Embryonic facial prominence (tissue), 1 donor: Measurements from ENCODE around the gene FLOT2.
"Not testable (repeated sequence)": the region's sequence is repeated elsewhere in the genome, so short reads cannot be mapped to it uniquely, and the experiment has no call there.

Source experiments
- DNase-seq: peaks from one replicate; pipeline ENCODE4 v3.0.0-alpha.2; 2016; ENCODE audit errors: extremely low spot score

Gene FLOT2

DNA sequence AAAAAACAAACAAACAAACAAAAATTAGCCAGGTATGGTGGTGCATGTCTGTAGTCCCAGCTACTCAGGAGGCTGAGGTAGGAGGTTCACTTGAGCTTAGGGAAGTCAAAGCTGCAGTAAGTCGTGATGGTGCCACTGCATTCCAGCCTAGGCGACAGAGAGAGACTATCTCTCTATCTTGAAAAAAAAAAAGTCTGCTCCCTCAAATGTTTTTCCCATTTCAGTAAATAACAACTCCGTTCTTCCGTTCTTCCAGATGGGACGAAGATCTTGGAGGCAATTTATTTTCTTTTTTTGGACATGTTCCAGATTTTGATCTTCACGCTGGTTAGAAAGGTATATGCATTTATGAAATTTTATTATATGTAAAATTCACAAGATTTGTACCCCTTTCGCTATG lies 23.7 kb downstream of the FLOT2 start:
- DNase-seq: no peak

DNA sequence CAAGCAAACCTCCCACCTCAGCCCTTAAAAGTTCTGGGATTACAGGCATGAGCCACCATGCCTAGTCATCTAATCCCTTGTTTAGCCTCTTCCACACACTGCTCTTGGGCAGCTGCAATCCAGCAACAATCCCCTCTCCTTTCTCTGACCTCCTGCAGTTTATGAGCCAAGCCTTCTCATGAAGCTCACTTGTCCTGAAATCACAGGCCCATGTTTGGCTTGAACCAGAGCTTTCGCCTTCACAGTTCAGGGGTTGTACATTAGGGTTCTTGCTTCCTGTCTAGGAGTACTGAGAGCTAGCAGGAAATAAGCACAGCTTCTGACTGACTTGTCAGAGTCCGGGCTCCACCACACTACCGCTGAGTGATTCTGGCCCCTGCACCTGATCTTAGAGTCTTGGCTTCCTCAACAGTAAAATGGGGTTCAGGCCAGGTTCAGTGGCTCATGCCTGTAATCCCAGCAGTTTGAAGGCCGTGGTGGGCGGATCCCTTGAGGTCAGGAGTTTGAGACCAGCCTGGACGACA lies 26.4 kb downstream of the FLOT2 start:
- no peak for DNase-seq

DNA sequence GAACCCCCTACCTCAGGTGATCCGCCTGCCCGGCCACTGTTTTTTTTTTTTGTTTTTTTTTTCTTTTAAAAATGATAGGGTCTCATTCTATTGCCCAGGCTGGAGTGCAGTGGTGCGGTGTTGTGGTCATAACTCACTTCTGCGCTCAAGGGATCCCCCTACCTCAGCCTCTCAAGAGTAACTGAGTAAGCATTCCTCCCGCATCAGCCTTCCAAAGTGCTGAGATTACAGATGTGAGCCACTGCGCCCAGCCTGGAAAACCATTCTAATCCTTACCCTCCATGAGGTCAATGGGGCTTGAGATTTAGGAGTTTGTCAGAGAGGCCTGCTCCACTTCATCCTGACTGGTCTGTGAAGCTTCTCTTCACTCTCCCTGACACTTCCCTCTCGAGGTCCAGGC lies 30.3 kb downstream of the FLOT2 start:
- DNase-seq: no peak

- no peak for DNase-seq
Observed at GRCh38 chr17:28865946-28866752, 31.4 kb downstream of the FLOT2 start.

DNA sequence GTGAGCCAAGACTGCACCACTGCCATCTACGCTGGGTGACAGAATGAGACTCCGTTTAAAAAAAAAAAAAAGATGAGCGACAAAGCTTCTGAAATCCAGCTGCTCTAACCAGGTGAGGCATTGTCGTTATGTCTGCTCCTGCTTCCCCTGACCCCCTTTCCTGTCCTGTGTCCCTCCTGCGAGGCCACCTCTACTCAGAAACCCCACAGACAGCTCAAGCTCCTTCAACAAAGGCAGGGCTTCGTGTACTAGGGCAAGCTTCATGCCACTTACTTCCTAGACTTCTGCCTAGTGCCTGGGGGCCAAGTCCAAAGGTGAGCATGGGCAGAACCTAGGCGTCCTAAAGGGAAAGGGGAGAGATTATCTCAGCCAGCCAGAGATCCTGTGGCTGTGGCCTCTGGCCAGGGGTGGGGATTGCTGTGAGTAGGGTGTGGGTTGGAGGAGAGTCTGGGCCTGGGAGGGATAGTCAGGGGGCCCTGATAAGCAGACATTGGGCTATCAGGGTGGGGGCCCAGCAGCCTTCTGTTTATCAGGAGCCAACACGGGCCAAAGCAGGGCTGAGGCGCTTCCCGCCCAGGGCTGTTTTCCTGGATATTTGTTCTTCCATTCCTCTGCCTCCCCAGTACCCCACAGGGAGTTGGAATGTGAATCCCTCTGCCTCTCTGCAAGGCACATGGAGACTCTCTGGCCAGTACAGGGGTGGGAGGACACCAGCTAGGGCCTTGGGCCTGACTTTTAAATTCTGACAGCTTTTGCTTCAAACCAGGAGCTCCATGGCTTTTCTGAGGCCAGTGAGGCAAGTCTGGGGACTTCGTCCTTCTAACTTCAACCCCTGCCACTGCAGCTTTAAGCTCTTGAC lies 32.3 kb downstream of the FLOT2 start:
- DNase-seq: no peak

- no peak for DNase-seq
Observed at GRCh38 chr17:28863953-28864352, 33.6 kb downstream of the FLOT2 start.

- no peak for DNase-seq
Observed at GRCh38 chr17:28862561-28862960, 35.0 kb downstream of the FLOT2 start.

DNA sequence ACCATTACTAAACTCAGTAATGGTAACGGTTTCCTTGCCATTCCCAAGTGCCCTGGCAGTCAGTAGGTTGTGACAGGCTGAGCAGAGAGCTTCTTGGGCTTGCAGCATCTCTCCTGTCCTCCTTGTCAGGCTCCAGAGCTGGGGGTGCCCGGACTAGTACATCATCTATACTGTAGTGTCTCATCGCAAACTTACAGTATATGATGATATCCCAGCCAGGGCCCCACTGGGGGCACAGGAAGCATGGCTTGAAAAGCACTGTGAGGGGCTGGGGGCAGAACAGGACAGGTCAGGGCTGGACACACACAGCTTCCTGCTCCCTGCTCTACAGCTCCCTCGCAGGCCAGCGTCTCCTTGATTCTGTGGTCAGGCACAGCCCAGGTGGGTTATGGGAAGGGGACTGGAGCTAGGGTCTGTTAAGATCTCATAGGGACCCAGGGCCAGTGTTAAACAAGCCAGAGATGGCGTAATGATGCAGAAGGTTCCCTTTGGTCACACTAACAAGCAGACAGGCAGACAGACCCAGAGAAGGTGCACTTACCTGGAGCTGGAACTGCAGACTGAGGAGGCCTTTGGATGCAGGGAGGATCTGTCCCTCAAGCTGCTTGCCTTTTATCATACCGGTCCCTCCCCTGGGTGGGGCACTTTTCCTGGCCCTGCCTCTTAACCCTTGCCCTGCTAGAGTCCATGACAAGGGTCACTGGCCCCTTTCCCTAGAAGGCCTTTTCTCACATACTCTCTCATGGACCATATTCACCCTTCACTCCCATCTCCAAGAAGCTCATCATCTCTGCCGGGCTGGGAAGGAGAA lies 35.9 kb downstream of the FLOT2 start:
- DNase-seq: no peak

DNA sequence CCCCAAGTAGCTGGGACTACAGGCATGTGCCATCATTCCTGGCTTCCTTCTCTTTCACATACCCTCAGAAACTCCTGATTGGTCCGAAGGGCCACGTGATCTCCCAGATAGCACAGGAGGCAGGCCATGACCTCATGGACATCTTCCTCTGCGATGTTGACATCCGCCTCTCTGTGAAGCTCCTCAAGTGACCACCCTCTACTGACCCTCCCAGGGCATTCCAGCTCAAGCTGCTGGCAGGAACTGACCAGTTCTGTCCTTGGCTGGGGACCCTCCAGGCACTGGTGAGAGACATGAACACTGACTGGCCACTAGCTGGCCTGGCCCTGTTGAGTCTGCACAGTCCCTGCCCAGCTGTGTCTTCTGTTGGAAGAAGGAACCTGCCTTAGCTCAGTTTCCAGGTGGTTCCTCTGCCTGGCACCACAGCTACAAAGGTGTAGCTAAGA lies 37.1 kb downstream of the FLOT2 start:
- no peak for DNase-seq

DNA sequence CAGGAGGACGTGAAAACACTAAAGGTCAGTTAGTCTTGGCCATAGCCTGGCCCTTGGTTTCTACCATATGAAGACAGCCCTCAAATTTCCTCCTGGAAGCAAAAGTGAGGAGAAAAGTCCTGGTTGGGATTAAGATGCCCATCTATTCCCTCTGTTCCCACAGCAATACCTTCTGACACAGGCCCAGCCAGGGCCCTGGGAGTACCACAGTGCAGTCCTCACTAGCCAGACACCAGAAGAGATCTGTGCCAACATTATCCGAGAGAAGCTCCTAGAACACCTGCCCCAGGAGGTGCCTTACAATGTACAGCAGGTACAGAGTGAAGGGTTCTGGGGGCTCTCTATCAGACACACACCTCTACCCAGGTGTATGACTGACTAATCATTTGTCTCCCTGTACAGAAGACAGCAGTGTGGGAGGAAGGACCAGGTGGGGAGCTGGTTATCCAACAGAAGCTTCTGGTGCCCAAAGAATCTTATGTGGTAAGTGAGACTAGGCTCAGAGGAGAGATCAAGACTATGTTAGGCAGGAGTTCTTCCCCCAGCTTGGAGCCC lies 38.7 kb downstream of the FLOT2 start:
- DNase-seq: no peak

DNA sequence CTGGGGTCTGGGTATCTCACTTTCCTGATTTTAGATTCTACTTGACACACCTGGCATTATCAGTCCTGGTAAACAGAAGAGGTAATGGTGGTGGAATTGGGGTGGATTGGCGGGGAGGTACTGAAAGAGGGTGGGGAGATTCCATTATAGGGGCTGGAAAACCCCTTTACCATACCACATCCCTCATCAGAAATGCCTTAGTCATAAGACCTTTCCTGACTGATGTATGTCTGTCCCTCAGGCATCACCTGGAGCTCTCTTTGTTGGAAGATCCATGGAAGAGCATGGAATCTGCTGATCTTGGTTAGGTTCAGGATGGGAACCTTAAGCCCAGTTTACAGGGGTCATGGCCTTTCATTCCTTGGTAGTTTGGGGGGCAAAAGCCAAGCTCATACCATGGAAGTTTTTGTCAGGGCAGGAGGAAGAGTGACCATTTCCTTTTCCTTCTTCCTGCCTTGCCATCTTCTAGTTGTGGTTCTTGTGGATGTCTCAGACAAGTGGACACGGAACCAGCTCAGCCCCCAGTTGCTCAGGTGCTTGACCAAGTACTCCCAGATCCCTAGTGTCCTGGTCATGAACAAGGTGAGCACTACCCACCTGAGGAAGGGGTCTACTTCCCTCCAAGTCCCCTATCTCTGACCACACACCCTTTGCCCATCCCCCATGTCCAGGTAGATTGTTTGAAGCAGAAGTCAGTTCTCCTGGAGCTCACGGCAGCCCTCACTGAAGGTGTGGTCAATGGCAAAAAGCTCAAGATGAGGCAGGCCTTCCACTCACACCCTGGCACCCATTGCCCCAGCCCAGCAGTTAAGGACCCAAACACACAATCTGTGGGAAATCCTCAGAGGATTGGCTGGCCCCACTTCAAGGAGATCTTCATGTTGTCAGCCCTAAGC lies 39.4 kb downstream of the FLOT2 start:
- DNase-seq: no peak

DNA sequence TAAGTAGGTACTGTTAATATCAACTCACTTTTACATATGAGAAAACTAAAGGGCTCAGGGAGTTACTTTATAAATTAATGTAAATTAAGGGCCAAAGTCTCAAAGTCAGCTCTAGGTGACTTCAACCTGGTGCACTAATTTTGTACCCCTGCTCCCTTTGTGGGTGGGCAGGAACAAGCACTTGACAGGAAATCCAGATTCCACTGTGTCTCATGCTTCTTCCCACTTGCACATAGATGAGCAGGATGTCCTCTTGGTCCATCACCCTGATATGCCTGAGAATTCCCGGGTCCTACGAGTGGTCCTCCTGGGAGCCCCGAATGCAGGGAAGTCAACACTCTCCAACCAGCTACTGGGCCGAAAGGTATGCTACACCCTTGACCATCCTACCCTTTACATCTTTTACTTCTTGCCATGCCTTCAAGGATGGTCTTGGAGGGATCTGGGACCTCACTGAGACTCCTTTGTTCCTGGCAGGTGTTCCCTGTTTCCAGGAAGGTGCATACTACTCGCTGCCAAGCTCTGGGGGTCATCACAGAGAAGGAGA lies 41.4 kb downstream of the FLOT2 start:
- no peak for DNase-seq

DNA sequence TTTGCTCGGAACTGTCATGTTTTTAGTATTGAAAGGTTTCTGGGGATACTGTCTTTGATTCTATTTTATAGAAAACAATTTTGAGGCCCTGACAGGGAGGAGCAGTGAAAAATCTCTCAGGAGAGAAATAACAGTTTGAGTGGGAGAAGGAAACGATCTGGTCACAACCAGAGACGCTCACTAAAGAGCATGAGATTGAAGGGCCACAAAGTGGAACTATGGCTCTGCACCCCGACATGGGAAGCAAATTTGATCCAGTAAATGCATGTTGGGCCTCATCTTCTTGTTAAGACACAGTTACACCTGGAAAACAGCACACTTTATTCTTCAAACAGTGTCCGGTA lies 42.2 kb downstream of the FLOT2 start:
- DNase-seq: no peak

- peak; percentile 88 for DNase-seq
Observed at GRCh38 chr17:28854457-28855335, 42.8 kb downstream of the FLOT2 start, which contains the start of gene ERAL1. Gene ERAL1, plus strand, starts transcription at chr17:28855016. Its CDS starts 19 bp downstream, at chr17:28855035.

GRCh38 chr17:28853295-28853694 lies 44.2 kb downstream of the FLOT2 start:
- DNase-seq: no peak

DNA sequence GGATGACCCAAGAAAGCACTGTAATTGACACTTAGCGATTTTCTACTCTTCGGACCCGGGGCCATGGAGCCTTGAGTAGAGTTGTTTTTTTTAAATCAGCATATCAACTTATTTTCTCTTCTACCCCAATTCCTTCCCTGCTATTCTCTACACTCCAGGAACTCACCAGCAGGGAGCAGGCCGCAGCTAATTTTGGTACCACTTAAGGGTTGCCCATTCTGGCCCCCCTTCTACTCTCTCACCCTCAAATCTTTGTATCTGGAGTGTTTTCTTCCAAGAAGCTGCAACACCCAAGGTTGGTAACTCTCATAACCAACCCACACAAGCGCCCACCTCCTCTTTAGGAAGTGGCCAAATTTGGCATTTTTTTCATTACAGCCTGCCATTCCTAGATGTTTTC lies 48.3 kb downstream of the FLOT2 start:
- no peak for DNase-seq

GRCh38 chr17:28848667-28849066 lies 48.9 kb downstream of the FLOT2 start:
- DNase-seq: not testable (repeated sequence)

DNA sequence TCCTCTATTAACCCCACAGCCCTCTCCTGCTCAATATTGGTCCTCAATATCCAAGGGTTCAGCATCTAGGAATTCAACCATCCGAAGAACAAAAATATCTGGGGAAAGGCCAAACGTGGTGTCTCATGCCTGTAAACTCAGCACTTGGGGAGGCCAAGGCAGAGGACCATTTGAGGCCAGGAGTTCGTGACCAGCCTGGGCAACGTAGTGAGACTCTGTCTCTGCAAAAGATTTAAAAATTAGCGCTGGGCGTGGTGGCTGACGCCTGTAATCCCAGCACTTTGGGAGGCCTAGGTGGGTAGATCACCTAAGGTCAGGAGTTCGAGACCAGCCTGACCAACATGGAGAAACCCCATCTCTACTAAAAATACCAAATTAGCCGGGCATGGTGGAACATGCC lies 50.8 kb downstream of the FLOT2 start:
- not testable (repeated sequence) for DNase-seq

- DNase-seq: no peak
Observed at GRCh38 chr17:28846231-28846630, 51.3 kb downstream of the FLOT2 start.
